Retinal pigment epithelial cell (primary cell): Measurements from ENCODE around the gene MKRN2OS.

Experiments
- DNase-seq: peaks from one replicate; pipeline ENCODE4 v3.0.0-alpha.2; 2010; ENCODE audit warnings: low read depth
- H3K4me3 ChIP-seq: 2 replicates; pipeline ENCODE4 v1.5.1; 2011; ENCODE audit warnings: mild to moderate bottlenecking, low read length, control low read depth, moderate library complexity
- CTCF ChIP-seq: conservative IDR thresholded peaks from 2 replicates; pipeline ENCODE4 v1.5.1; 2011; ENCODE audit warnings: low read depth, low read length, control low read depth, inconsistent platforms

The MKRN2OS gene

GRCh38 chr3:12507591-12508281 lies 37.6 kb downstream of the MKRN2OS start:
- H3K4me3 ChIP-seq, result no peak overlapping the region
- TF ChIP-seq CTCF, result no peak
- no peak for DNase-seq

- no peak overlapping the region for H3K4me3 ChIP-seq
- no peak for DNase-seq
- TF ChIP-seq CTCF, result no peak
Measured at GRCh38 chr3:12506201-12506709, 39.0 kb downstream of the MKRN2OS start.

- TF ChIP-seq CTCF, result no peak
- DNase-seq, result no peak
- no peak overlapping the region for H3K4me3 ChIP-seq
Measured at GRCh38 chr3:12503126-12503957, 42.0 kb downstream of the MKRN2OS start.

GRCh38 chr3:12501360-12502020 lies 43.8 kb downstream of the MKRN2OS start:
- TF ChIP-seq CTCF, result no peak
- no peak overlapping the region for H3K4me3 ChIP-seq
- DNase-seq, result no peak

GRCh38 chr3:12499474-12499873 lies 45.8 kb downstream of the MKRN2OS start:
- no peak overlapping the region for H3K4me3 ChIP-seq
- DNase-seq, result no peak
- TF ChIP-seq CTCF, result no peak

GRCh38 chr3:12496453-12496761 lies 48.9 kb downstream of the MKRN2OS start:
- TF ChIP-seq CTCF, result no peak
- H3K4me3 ChIP-seq, result no peak overlapping the region
- DNase-seq, result no peak
